Measurements from ENCODE around the gene GPR84. TPM values are rescaled to one million over a fixed set of nuclear protein-coding genes. Genes with fewer than 3 reads are reported as not detected.
A peak's percentile ranks its signal among the peaks of the same experiment; 100 is the strongest.

The GPR84 gene
- total RNA-seq, 1 donor from 2014 or later = 2.9 TPM

DNA sequence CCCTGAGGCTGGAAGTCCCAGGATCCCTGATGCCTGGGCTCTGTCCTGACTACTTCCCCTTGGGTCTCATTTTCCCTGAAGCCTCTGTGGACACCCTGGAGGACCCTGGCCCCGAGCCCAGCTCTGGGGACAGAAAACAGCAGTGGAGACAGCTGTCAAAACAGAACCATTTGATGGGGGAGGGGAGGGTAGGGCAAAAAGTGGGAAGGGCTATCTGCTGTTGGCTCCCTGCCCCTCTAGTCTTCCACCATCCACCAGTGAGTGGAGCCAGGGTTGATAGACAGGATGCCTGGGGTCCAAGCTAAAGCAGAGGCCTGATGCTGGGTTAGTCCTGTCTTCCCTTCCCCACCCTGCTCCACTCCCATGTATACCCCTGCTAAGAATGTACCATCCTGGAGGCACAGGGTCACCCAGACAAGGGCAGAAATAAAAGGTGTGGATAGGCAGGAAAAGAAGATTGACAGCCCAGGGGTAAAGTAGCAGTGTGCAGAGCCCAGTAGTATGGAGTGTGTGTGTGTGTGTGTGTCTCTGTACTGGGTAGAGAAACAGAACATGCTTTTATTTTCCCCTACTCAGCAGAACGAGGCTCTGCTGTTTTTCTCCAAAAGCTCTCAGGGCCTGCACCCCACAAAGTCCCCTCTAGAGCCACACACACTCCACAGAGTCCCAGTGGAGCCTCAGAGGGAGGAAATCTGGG, 10.4 kb upstream of the GPR84 start:
- no peak for DNase-seq (ENCODE audit: low spot score)

GRCh38 chr12:54373649-54374561, 9.6 kb upstream of the GPR84 start:
- no peak for DNase-seq (ENCODE audit: low spot score)

GRCh38 chr12:54372113-54372806, 8.0 kb upstream of the GPR84 start:
- DNase-seq (ENCODE audit: low spot score) = no peak

DNA sequence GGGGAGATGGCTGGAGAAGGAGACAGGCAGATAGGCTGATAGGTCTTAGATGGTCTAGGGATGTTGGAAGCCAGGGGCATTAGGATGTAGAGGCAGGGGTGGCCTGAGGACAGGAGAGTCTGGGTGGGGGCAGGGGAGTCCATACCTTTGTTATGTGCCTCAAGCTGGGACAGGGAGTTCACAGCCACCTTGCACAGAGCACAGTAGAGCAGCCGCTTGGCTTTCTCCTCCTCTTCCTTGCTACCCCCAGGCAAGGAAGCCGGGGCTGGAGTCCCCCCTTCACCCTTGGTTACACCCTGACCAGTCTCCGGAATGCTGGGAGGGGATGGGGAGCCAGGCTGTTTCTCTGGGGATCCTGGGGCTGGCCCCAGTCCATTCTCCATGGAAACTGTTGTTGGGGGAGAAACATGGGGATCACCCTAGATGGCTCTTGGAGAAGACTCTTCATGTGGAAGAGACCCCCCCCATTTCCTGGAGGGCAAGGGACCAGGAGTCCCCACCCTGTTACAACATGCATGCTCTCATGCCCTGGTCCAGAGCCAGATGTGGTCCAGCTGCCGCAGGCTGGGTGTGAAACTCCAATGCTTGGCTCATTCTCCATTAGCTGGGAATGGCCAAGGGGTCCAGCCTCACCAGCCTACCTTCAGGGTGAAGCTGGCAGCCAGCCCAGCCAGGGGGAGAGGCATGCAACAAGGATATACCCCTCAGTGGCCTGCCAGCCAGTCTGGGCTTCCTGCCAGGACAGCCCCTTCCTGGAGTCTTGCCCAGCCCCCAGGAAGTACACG, 7.2 kb upstream of the GPR84 start:
- DNase-seq (ENCODE audit: low spot score) = peak; percentile 78

DNA sequence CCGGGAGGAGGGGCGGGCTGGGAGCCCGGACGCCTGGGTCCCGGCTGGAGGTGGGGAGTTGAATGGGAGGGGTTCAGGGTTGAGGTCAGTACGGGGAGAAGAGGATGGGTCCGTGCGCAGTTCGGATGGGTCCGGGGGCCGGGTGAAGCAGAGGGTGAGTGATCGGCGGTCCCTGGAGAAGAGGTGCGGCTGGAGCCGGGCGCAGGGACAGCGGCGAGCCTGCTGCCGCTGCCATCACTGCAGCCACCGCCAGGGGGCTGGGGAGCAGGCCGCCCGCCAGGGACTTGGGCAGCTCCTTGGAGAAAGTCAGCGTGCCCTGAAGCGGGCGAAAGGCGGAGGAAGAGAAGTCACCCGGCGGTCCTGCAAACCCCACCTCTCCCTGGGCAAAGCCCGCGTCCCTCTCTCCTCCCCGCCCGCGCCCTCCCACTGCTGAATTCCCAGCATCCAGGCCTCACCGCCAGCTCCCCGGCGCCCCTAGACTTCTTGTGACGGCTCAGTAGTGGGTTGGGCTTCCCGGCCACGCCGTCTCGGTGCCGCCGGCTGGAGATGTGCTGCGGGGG, 6.0 kb upstream of the GPR84 start:
- DNase-seq (ENCODE audit: low spot score) = peak; percentile 93

GRCh38 chr12:54369597-54370131, 5.4 kb upstream of the GPR84 start:
- no peak for DNase-seq (ENCODE audit: low spot score)

DNA sequence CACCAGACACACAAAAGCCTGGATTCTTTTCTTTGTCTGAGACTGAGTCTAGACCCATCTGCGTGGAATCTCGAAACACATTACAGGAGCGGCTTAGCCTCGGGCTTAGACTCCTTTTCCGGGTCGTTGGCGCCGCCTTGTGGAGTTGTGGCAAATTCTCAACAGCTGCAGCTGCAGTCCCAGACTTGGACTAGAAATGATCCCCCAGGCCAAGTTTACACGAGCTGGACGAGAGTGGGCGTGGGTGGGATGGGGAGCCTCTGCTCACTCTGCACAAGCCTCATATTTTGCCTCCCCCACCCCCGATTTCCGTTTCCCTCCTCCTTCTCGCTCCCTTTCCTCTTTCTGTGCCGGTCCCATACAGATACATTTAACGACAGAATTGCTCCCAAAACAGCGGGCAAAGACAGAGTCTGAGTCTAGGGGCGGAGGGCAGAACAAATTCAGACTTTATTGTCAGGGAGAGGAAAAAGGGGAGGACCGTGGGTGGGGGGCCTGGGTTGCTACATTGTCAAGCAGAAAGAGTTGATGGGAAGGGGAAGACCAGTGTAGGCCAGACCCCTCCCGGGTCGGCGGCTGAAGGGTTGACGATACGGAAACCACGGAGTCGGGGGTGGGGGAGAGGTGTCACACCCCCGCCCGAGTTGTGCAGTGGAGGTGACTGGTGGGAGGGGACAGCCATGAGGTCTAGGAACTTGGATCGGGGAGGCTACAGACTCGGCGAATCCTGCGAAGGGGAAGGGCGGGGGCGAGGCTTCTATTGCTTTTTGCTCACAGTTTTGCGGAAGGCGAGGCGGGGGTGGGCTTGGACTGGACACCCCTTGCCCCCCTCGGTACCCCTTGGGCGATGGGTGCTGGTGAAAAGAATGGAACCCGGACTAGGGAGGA, 4.7 kb upstream of the GPR84 start:
- DNase-seq (ENCODE audit: low spot score) = peak; percentile 92

DNA sequence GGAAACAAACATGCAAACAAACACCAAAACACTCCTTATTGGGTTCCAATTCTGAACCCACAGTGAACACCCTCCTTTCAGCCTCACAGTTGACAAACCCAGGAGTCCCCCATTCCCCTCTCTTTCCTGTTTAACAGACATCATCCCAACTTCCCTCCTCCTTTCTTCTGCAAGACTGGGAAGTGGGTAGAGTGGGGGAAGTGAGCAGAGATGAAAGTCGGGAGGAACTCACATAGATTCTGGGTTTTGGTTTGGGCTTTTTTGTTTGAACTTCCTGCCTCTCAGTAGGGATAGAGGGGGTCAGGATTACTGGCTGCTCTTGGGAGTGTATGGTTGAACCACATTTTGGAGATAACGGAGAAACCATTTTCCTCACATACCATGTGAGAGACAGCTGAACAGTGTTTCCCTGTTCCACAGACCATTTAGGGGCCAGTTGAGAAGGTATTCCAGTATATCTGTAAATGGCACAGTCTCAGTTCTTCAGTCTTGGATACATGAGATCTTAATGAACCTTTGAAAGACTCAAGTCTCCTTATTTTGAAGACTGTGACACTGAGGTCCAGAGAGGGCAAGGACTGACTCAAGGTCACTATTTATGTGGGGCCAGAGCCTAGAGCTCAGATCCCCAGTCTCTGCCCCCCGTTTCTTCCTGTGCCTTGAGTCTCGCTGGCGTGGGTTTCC, 3.9 kb upstream of the GPR84 start:
- no peak for DNase-seq (ENCODE audit: low spot score)

GRCh38 chr12:54363618-54364017, 668 bp downstream of the GPR84 start:
- DNase-seq (ENCODE audit: low spot score) = no peak

- DNase-seq (ENCODE audit: low spot score) = no peak
Measured at GRCh38 chr12:54363047-54363446, 1.2 kb downstream of the GPR84 start.

DNA sequence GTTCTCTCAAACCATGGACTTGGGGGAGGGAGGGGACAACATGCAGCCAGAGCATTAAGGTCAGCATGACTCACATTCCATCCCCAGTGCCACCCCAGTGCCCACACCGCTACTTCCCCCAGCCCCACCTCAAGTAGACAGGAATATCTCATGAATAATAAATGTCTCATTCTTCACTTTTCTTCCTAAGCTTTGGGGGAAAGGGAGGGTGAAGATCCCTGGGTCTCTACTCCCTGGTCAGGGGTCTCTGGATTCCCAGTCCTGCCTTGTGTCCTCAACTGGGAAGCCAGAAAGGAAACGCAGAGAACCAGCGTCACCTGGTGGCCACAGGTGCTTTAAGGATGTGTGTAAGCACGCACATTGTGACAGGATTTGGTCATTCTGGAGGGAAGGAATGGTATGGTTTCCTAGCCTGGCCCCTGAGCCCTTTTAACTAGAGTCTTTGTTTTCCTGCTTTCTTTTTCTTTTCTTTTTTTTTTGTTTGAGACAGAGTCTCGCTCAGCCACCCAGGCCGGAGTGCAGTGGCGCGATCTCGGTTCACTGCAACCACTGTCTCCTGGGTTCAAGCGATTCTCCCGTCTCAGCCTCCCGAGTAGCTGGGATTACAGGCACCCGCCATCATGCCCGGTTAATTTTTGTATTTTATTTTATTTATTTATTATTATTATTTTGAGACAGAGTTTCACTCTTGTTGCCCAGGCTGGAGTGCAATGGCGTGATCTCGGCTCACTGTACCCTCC, 3.4 kb downstream of the GPR84 start:
- peak; percentile 84 for DNase-seq (ENCODE audit: low spot score)

- no peak for DNase-seq (ENCODE audit: low spot score)
Measured at GRCh38 chr12:54359762-54360351, 4.4 kb downstream of the GPR84 start.

- DNase-seq (ENCODE audit: low spot score) = peak; percentile 99
Measured at GRCh38 chr12:54358945-54359761, 5.1 kb downstream of the GPR84 start.

- no peak for DNase-seq (ENCODE audit: low spot score)
Measured at GRCh38 chr12:54358191-54358944, 5.9 kb downstream of the GPR84 start.

GRCh38 chr12:54357506-54358190, 6.6 kb downstream of the GPR84 start:
- DNase-seq (ENCODE audit: low spot score) = no peak

DNA sequence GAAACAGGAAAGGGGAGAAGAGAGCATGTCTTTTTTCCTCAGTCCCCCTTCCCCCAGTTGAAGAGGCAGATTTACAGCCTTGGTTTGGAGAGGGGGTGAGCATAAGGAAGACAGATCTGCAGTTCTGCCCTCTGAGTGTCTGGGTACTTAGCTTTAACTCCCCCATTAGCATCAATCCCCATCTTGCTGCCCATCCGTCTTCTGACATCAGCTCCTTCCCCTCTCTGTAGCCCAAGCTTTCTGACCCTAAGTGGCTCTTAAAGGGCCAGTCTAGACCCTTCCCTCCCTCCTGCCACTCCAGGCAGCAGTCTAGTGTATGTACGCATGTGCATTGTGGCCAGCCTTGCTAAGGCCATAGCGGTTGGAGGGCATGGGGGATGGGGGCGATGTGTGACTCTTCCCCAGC, 7.3 kb downstream of the GPR84 start:
- DNase-seq (ENCODE audit: low spot score) = no peak
